HG03139 (cell line): Measurements from ENCODE around the gene ZCRB1.

Experiments
- ATAC-seq: cut with Tn5 transposase; IDR thresholded peaks from one replicate; pipeline ENCODE4 v1.9.1; 2021; ENCODE audit not compliant: unreplicated experiment

The ZCRB1 gene

GRCh38 chr12:42281844-42282243 lies 44.0 kb downstream of the ZCRB1 start:
- no peak for ATAC-seq

- ATAC-seq = no peak
Observed at GRCh38 chr12:42281278-42281677, 44.6 kb downstream of the ZCRB1 start.

DNA sequence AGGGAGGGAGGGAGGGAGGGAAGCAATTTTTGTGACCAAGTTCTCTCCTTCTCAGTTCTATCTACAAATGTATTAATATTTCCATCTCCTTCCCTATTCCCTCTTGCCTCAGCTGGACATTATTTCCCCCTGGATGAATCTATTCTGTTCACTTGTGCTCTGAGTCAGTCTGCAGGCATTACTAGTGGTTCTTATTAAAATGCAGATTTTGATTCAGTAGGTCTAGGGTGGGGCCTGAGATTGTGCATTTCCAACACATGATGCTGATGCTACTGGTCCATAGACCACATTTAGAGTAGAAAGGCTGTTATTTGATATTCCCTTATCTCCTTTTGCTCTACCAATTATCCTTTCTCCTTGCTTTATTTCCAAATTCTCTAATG lies 47.8 kb downstream of the ZCRB1 start:
- ATAC-seq = no peak

DNA sequence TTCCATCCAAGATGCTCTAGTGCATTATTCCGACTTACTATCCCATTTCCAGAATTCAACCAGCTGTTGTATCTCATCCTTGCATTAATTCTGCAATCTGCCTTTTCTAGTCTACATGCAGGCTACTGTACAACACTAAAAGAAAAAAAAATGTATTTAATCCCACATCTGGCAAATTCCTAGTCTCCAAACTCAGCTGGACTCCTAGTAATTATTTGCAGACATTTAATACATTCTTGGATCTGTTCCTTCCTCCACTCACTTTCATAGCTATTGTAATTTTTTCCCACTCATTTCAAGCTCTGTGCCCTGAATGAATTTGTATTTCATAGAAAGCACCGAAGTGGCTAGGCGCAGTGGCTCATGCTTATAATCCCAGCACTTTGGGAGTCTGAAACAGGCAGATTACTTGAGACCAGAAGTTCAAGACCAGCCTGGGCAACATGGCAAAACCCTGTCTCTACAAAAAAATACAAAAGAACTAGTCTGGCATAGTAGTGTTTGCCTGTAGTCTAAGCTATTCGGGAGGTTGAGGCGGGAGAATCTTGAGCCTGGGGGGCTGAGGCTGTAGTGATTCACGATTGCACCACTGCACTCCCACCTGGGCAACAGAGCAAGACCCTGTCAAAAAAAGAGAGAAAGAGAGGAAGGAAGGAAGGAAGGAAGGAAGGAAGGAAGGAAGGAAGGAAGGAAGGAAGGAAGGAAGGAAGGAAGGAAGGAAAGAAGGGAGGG lies 48.3 kb downstream of the ZCRB1 start:
- no peak for ATAC-seq

- no peak for ATAC-seq
Observed at GRCh38 chr12:42275499-42275898, 50.4 kb downstream of the ZCRB1 start.

DNA sequence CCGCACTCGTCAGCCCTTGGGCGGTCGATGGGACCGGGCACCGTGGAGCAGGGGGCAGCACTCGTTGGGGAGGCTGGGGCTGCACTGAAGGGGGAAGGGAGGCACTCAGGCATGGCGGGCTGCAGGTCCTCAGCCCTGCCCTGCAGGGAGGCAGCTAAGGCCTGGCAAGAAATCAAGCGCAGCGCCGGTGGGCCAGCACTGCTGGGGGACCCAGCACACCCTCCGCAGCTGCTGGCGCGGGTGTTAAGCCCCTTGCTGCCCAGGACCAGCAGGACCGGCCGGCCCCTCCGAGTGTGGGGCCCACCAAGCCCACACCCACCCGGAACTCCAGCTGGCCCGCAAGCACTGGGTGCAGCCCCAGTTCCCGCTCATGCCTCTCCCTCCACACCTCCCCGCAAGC lies 52.2 kb downstream of the ZCRB1 start:
- no peak for ATAC-seq

- no peak for ATAC-seq
Observed at GRCh38 chr12:42270596-42270995, 55.3 kb downstream of the ZCRB1 start.

- ATAC-seq = no peak
Observed at GRCh38 chr12:42267413-42268190, 58.3 kb downstream of the ZCRB1 start.

DNA sequence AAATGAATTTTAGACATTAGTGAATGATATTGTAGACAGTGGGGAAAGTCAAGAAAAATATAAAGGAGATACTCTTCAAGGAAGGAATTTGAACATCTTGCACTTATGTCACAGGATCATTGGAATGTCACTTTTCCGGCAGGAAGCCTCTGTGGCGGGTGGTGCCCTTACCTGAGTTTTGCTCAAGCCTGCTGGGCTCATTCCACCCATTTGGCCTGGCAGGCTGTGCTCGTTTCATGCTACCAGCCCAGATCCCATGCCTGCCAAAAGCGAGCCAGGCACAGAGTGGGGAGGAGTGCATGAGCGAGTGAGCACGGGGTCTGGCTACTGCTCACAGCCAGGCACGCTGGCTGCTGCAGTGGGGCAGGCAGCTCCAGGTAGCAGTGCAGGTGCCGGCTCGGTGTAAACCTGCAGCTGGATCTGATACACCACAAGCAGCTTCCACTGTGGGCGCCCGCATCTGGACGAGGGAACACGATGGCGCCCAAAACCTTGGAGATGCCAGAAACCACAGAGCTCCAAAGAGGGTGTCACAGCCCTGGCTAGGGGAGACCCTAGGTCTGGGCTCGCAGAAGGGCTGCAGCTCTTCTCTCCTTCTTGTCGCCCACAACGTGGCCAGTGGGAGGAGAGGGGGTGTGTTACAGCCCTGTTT lies 59.2 kb downstream of the ZCRB1 start:
- no peak for ATAC-seq

- no peak for ATAC-seq
Observed at GRCh38 chr12:42262271-42262670, 63.6 kb downstream of the ZCRB1 start.
